ENCODE measurements around the gene ZNF90.

GRCh38 chr19:20107301-20107700 lies 29.5 kb downstream of the ZNF90 start:
- TF ChIP-seq CTCF (IDR thresholded peaks at IDR 0.05): no peak
- no peak for TF ChIP-seq POLR2A (IDR thresholded peaks at IDR 0.05)

Measured in Peyer's patch (tissue), 4 donors.